ENCODE results near the gene C3orf80.

DNA sequence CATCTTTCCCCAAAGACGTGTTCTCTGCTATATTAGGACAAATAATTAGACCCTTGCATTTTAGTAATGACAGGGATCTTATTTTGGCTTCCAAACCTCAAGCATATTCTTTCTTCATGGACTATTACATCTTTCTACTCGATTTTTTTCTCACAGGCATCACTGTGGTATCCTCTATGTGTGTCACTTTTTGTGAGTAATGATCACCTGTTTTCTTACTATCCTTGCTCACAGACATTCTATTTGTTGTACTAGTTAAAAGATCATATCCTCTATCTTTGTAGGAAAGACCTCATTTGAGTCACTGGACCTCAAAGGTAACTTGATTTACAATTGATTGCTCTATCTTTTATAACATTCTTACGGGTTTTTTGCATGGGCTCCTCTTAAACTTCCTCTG is 6.8 kb downstream of the C3orf80 start:
- TF ChIP-seq CTCF (optimal IDR thresholded peaks at IDR 0.05 in 1 of 3, IDR thresholded peaks at IDR 0.05 in 1 of 3, conservative IDR thresholded peaks at IDR 0.05 in 1 of 3; ENCODE audit: extremely low read depth in 1 of 3, insufficient read depth in 2 of 3, low read length in 3 of 3) (no peak), EZH2 (IDR thresholded peaks at IDR 0.05; ENCODE audit: low read length) (no peak)
